Nephron progenitor cell (in vitro differentiated cells): Measurements from ENCODE around the gene UQCR10.
A peak's percentile ranks its signal among the peaks of the same experiment; 100 is the strongest.

Experiments used
- DNase-seq: peaks from one replicate; pipeline ENCODE4 v3.0.0; 2021
- H3K27ac Mint-ChIP-seq: 2 replicates; pipeline ENCODE4 v1.8.0; 2021; ENCODE audit warnings: mild to moderate bottlenecking, moderate library complexity, mixed read lengths
- H3K27me3 Mint-ChIP-seq: 2 replicates; pipeline ENCODE4 v1.8.0; 2021; ENCODE audit warnings: mild to moderate bottlenecking, low read depth, mixed read lengths; ENCODE audit not compliant: poor library complexity
- H3K36me3 Mint-ChIP-seq: 2 replicates; pipeline ENCODE4 v1.8.0; 2021; ENCODE audit warnings: low read depth, mixed read lengths
- H3K4me1 Mint-ChIP-seq: 2 replicates; pipeline ENCODE4 v1.8.0; 2021; ENCODE audit warnings: mixed read lengths
- H3K4me3 Mint-ChIP-seq: 2 replicates; pipeline ENCODE4 v1.8.0; 2021; ENCODE audit warnings: mild to moderate bottlenecking, moderate library complexity, mixed read lengths
- H3K9me3 Mint-ChIP-seq: 2 replicates; pipeline ENCODE4 v1.8.0; 2021; ENCODE audit warnings: mild to moderate bottlenecking, moderate library complexity, mixed read lengths
- TF ChIP-seq, protein P1 (sequence below): fragments of 200-600 bp; sonication (generic); IDR thresholded peaks from 2 replicates; pipeline ENCODE4 v1.5.0; 2021; ENCODE audit warnings: antibody characterized with exemption

UQCR10 gene

DNA sequence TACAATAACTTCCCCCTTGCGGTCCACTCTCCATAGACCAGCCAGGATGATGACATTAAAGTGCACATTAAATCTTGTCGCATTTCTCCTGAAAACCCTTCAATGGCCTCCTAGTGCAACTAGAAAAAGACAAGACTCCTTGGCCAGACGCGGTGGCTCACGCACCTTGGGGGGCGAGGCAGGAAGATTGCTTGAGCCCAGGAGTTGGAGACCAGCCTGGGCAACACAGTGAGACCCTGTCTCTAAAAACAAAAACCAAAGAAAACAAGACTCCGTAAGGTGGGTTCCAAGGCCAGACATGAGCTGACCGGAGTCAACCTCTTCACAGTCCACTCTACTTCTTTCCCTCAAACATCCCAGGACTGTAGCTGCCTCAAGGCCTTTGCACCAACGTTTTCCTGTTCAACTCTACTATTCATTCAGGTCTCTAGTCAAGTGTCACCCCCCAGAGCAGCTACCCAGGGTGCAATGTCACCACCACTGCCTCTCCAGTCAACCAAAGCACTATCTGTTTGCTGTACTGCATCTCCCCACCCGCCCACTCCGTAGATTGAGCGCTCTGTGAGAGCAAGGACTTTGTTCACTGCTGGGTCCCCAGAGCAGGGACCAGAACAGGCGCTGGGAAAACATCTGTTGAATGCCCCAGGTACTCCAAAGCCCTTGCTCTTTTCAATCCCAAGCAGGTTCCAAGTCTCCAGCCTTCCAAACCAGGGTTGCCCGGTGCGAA, 1.1 kb upstream of the UQCR10 start:
- peaks cover 44% of the 10 kb centered on the region for H3K4me1 Mint-ChIP-seq
- peak overlapping the region; percentile 100 for H3K27ac Mint-ChIP-seq

GRCh38 chr22:29766632-29767170, 468 bp upstream of the UQCR10 start, which contains the start of gene ZMAT5:
TSS of gene ZMAT5 (minus strand) at chr22:29767007. CDS start at chr22:29748544, 18,463 bp downstream.
- H3K4me3 Mint-ChIP-seq = peak within 1 kb of the TSS; percentile 100
- peaks cover 44% of the 10 kb centered on the region for H3K4me1 Mint-ChIP-seq
- H3K27me3 Mint-ChIP-seq = peaks cover 5% of the 10 kb centered on the region
- DNase-seq = peak; percentile 89
- peaks cover 20% of the 10 kb centered on the region for H3K36me3 Mint-ChIP-seq
- H3K9me3 Mint-ChIP-seq = no peaks in the 10 kb centered on the region
- TF ChIP-seq, protein P1, sequence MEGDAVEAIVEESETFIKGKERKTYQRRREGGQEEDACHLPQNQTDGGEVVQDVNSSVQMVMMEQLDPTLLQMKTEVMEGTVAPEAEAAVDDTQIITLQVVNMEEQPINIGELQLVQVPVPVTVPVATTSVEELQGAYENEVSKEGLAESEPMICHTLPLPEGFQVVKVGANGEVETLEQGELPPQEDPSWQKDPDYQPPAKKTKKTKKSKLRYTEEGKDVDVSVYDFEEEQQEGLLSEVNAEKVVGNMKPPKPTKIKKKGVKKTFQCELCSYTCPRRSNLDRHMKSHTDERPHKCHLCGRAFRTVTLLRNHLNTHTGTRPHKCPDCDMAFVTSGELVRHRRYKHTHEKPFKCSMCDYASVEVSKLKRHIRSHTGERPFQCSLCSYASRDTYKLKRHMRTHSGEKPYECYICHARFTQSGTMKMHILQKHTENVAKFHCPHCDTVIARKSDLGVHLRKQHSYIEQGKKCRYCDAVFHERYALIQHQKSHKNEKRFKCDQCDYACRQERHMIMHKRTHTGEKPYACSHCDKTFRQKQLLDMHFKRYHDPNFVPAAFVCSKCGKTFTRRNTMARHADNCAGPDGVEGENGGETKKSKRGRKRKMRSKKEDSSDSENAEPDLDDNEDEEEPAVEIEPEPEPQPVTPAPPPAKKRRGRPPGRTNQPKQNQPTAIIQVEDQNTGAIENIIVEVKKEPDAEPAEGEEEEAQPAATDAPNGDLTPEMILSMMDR = no peak
- H3K27ac Mint-ChIP-seq = peak within 1 kb of the TSS; percentile 100

More for the DNA sequence above, 1.1 kb upstream of the UQCR10 start:
- H3K4me3 Mint-ChIP-seq = peak overlapping the region; percentile 100
- H3K9me3 Mint-ChIP-seq = no peaks in the 10 kb centered on the region
- no peak for DNase-seq
- TF ChIP-seq, protein P1 = no peak
- H3K36me3 Mint-ChIP-seq = peaks cover 19% of the 10 kb centered on the region
- peaks cover 5% of the 10 kb centered on the region for H3K27me3 Mint-ChIP-seq

GRCh38 chr22:29768052-29768693, 1.0 kb downstream of the UQCR10 start:
- Mint-ChIP-seq H3K4me1 (peaks cover 44% of the 10 kb centered on the region), H3K4me3 (peak overlapping the region; percentile 100), H3K9me3 (no peaks in the 10 kb centered on the region), H3K27me3 (peaks cover 5% of the 10 kb centered on the region), H3K36me3 (peaks cover 20% of the 10 kb centered on the region), H3K27ac (peak overlapping the region; percentile 61)
- no peak for DNase-seq
- TF ChIP-seq, protein P1 = no peak

DNA sequence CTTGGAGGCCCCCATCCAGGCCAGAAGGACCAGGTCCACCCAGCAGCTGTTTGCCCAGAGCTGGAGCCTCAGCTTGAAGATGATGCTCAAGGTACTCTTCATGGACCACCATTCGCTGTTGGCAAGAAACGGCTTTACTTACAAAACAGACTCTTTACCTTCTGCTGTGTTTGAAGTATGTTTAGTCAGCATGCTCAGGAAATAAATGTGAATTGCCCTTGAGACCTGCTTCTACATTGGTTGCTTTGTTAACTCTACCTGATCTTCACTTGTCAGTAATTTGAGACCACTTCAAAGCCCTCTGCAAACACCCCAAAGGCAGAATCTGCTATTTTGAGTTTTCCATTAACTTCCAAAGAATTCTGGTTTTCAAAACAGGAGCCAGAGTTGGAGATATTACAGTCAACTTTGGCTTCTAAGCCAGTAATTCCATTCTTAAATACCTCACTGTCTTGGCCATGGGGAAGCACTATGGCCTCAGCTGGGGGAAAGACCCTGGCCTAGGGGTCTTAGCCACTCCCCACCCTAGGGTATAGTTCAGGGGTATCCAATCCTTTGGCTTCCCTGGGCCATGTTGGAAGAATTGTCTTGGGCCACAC, 2.7 kb downstream of the UQCR10 start:
- Mint-ChIP-seq H3K4me3 (peak overlapping the region; percentile 45), H3K27ac (no peak overlapping the region), H3K4me1 (peaks cover 41% of the 10 kb centered on the region), H3K27me3 (peaks cover 5% of the 10 kb centered on the region), H3K36me3 (peaks cover 20% of the 10 kb centered on the region), H3K9me3 (no peaks in the 10 kb centered on the region)
- no peak for DNase-seq
- TF ChIP-seq, protein P1 = no peak

DNA sequence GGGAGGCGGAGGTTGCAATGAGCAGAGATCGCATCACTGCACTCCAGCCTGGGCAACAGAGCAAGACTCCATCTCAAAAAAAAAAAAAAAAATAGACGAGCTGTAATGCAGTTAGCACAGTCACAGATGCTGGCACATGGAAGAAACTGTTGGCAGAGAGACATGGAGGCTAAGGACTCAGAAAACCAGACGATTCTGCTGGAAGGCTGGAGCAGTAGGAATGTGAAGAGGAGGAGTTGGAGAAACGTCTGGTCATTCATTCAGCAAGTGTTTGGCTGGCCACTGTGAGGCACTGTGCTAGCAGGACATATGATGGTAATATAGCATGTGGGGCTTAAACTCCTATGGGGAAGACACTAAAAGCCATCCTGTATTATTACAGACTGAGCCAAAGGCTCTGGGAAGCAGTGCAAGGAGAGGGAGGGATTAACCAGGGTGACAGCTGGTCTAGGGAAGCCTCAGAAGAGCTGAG, 5.0 kb downstream of the UQCR10 start:
- no peak overlapping the region for H3K4me3 Mint-ChIP-seq
- H3K27me3 Mint-ChIP-seq = peaks cover 4% of the 10 kb centered on the region
- no peaks in the 10 kb centered on the region for H3K9me3 Mint-ChIP-seq
- DNase-seq = no peak
- peaks cover 20% of the 10 kb centered on the region for H3K36me3 Mint-ChIP-seq
- no peak overlapping the region for H3K27ac Mint-ChIP-seq
- peaks cover 24% of the 10 kb centered on the region for H3K4me1 Mint-ChIP-seq
- TF ChIP-seq, protein P1 = peak; percentile 17
